Measurements from ENCODE around the gene VPS13D.

DNA sequence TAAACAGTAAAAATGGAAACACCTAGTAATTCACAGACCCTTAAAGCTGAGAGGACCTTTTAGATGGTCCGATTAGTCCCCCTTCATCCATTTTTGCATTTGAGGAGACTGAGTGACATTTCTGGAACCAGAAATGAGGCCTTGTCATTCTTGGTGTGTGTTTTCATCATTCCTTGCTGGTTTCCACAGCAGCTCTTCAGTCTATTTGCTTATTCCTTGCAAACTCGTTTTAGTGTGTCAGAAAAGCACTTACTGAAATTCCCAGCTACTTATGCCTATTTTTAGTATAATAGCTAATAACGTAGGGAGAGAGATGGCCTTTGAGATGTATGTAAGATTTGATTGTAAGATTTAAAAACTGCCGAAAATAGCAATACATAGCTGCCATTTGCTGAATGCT lies 70.9 kb downstream of the VPS13D start:
- TF ChIP-seq, protein P1, sequence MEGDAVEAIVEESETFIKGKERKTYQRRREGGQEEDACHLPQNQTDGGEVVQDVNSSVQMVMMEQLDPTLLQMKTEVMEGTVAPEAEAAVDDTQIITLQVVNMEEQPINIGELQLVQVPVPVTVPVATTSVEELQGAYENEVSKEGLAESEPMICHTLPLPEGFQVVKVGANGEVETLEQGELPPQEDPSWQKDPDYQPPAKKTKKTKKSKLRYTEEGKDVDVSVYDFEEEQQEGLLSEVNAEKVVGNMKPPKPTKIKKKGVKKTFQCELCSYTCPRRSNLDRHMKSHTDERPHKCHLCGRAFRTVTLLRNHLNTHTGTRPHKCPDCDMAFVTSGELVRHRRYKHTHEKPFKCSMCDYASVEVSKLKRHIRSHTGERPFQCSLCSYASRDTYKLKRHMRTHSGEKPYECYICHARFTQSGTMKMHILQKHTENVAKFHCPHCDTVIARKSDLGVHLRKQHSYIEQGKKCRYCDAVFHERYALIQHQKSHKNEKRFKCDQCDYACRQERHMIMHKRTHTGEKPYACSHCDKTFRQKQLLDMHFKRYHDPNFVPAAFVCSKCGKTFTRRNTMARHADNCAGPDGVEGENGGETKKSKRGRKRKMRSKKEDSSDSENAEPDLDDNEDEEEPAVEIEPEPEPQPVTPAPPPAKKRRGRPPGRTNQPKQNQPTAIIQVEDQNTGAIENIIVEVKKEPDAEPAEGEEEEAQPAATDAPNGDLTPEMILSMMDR (IDR thresholded peaks at IDR 0.05) = no peak
- no peak for TF ChIP-seq POLR2A (IDR thresholded peaks at IDR 0.05)

Measured in Peyer's patch (tissue), 4 donors.